ENCODE measurements around the gene ARHGAP42.

- TF ChIP-seq CTCF (IDR thresholded peaks at IDR 0.05) (no peak), POLR2A (IDR thresholded peaks at IDR 0.05) (no peak)
Measured at GRCh38 chr11:100878474-100878873, 191.4 kb downstream of the ARHGAP42 start.
